ENCODE results near the gene MAP7.
"Not testable (repeated sequence)": the region's sequence is repeated elsewhere in the genome, so short reads cannot be mapped to it uniquely, and the experiment has no call there.

Gene MAP7

DNA sequence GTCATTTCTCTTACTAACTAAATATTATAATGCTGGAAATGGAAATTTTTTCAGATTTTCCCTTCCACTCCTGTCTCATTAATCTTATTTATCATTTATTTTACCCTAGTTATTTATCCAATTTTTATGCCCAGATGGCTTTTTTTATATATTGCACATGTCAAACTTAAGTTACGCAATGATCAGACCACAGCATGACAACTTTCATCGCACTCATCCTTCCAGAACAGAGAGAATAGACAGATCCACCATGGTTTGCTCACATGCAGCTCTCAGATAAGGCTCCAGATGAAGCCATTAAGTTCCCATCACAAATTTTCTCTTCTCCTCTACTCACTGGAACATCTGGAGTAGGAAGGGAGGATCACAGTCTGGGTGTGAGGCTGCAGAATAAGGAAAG is 48.7 kb downstream of the MAP7 start:
- DNase-seq, result no peak

DNA sequence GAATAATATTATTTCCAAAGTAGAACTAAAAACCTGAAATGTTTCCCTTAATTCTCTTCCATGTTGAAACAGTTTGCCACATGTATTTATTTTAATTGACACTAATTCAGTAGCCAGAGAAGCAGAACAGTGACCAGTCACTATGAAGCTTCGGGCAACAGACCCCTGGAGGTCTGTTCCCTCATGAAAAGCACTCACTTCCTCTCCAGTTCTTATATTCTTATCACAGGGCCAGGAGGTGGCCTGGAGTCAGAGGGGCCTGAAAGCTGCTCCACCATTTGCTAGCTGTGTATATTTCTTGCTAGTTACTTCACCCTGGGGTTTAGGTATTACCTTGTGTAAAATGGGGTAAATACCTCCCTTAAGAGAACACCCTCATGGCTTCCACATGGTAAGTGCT is 49.1 kb downstream of the MAP7 start:
- no peak for DNase-seq

DNA sequence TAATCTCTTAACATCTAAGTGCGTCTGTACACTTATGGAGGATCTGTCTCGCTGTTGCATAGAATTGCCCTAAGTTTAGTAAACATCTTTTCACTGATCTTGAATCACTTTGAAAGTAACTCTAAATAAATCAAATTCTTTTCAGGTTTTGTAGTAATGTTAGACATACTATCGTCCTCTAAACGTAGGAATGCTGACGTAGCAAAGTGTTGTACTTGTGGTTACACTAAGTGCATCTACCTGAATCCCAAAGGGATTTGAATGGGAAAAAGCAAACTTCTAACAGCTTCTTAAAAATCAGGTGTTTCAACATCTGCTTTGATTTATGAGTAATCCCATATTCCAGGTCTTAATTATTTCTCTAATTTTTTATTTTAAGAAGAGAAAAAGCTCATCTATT is 49.8 kb downstream of the MAP7 start:
- no peak for DNase-seq

DNA sequence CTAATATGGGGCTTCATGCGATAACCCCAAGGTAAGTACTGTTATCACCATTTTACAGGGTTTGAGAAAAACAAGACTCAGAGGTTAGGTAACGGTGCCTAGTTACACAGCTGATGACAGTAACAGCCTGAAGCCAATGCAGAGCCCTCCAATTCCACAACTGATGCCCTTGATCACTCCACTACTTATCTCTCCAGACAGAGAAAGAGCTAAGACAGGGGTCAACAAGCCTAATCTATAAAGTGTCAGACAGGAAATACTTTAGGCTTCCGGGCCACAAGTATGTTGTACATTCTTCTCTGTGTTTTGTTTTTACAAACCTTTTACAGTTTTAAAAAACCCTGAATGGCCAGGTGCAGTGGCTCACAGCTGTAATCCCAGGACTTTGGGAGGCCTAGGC is 50.9 kb downstream of the MAP7 start:
- DNase-seq, result no peak

DNA sequence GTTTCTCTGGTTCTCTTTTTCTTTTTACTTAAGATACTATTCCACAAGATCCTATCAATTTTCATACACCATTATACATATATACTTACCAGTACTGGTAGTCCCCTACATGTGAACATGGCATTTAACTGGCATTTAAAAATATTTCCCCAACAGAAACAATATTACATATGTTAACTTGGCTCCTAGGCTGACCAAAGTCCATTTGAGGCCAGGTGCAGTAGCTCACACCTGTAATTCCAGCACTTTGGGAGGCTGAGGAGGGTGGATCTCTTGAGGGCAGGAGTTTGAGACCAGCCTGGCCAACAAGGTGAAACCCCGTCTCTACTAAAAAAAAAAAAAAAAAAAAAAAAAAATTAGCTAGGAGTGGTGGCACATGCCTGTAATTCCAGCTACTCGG is 53.8 kb downstream of the MAP7 start:
- not testable (repeated sequence) for DNase-seq

DNA sequence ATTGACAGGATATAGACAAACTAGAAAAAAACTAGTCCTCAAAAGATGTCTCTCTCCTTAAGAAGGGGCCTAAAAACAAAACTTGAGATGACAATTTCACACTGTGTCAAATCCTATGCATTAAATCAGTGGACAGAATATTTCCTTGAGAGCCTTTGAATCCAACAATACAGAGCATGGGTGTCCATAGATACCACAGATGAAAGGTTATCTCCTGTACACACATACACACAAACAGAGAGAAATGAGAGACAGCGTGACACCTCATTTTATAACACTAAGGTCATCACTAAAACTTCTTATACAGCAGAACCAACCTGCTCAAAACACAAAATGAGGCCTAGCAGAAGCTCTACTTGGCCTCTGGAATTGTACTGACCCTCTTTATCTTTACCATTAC is 55.5 kb downstream of the MAP7 start:
- DNase-seq, result no peak

DNA sequence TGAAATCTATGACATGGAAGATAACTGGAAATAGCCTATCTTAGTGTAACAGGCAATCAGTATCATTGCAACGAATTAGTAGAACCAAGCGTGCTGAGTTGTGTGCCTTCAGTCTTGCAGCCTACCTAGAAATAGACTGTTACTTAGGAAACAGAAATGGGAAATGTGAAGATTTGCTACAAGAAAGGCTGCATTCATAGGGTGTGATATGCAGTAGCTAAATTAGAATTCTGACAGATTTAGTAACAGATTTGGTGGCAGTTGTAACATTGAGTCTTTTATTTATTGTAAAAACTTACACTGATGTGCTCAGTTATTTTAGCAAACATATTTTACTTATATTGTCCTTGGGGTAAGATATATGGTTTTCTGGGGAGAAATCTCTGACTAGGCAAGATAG is 56.2 kb downstream of the MAP7 start:
- no peak for DNase-seq

DNA sequence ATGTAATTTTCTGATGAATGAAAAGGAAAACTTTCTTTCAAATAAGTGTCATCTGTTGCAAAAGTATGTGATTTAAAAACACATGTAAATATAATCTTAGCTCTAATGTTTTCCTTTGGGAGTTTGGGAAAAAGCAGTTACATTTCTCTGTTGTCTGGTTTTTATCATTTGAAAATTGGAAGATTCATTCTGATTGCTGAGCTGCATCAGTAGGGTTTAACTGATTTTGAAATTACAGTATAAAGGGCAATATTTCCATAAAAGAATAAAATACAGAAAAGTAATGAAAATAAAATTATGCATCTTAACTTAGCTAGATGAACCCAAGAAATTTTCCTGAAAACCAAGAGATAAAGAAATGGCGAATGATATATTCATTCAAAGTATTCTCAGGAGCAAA is 57.8 kb downstream of the MAP7 start:
- DNase-seq, result no peak

DNA sequence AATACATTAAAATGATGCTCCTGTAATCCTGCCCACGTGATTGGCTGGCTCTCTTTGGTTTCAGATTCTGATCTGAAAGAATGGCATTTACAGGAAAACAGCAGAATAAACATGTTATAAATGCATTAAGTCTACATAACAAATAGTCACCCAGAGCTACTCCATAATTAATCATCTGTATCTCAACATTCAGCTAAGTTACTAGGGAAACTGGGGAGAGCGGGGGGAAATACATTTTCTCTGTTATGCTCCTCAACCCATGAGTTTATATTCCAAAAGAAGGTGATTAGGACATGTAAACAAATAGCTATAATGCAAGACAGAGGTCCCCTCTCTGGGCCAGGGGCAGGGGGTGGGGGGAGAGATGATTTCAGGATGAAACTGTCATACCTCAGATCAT is 58.5 kb downstream of the MAP7 start:
- DNase-seq, result no peak

DNA sequence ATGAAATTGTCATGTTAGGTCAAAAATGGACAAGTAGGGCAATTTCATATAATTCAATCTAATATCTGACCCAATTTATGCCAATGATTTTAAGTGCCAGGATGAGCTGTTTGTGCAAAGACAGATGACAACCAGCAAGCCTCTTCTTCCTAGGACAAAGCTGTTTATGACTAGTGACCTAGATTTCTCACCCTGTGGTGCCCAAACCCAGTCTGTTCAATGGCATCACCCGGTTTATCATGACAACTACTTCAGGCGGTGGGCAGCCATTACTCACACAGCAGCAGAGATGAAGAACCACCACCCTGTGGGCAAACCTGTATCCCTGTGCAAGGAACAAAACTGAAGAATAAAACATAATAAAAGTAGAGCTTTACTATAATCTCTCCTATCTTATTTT is 59.0 kb downstream of the MAP7 start:
- DNase-seq, result no peak

DNA sequence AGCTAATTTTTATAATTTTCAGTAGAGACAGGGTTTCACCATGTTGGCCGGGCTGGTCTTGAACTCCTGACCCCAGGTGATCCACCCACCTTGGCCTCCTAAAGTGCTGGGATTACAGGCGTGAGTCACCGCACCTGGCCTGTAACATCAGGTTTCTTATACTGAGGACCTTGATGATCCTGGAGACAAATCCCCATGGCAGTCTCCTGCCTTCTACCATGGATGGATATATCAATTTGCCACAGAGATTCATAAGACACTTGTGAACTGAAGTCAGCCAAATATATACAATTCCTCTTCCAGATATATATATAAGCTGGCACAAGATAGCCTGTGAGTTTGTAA is 60.6 kb downstream of the MAP7 start:
- not testable (repeated sequence) for DNase-seq

DNA sequence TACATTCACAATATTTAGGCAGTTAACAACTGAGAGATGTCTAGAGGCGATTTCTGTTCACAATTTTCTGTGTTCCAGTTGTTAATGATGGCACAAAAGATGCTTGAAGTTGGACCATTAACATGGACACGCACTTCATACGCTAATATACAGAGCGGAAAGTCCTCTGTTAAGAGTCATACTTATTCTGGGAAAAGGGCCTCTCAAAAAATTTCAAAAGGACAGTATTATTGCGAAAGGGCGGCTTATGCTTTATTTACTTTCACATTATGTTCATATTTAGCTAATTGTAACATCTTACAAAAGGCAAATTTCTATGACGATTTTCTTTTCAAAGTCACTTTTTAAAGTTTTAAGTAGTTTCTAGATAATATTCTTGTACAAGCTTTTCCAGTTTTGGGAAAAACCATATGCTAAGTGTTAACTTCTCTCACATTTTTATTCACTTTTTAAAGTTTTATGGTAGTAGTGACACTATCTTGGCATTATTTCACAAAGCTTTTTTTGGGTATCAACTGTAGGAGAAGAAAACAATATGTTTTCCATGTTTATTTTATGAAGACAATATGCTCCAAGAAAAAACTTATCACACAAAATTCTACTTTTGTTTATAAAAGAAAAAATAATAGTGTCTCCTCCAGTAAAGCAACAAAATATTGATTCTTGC is 62.3 kb downstream of the MAP7 start:
- DNase-seq, result no peak

DNA sequence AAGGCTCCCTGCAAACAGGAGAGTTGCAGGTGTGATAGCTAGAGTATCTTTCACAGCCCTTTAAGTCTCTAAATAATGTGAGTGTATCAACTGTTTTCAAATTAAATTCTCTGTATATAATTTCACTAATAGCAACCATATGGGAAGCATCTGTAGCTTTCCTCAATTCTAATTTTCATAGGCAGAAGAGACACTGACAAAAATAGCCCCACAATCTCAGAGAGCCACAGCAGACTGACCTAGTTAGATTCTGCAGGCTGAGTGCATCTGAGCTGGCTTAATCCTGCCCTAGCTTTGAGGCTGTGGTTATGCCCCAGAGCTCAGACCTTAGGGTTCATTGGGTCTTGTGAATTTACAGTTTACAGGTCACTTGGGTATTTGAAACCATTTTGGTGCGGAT is 63.9 kb downstream of the MAP7 start:
- no peak for DNase-seq

DNA sequence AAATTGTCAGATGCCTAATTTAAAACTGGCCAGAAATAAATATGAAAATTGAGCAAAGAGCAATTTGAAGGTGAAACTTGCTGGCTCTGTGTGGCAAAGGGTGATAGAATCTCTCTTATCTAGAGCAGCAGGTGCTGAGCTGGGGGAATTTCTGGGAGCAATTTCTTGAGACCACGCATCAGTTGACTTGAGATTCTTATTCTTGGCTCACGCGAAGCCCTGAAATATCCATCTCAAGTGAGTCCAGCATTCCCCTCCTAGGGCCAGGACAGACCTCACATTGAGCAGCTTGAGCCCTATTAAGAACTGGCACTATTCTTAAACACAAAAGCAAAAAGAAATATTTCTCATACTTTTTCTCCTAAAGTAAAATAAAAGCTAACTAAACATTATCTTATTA is 66.3 kb downstream of the MAP7 start:
- DNase-seq, result no peak

DNA sequence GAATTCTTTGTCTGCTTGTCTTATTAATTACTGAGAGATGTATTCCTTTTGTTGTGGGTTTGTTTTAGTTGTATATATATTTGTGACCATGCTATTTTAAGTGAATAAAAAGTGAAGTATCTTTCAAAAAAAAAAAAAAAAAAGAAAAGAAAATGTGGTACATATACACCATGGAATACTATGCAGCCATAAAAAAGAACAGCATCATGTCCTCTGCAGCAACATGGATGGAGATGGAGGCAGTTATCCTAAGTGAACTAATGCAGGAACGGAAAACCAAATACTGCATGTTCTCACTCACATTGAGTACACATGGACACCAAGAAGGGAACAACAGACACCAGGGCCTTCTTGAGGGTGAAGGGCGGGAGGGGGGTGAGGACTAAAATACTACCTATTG is 67.2 kb downstream of the MAP7 start:
- DNase-seq, result not testable (repeated sequence)

DNA sequence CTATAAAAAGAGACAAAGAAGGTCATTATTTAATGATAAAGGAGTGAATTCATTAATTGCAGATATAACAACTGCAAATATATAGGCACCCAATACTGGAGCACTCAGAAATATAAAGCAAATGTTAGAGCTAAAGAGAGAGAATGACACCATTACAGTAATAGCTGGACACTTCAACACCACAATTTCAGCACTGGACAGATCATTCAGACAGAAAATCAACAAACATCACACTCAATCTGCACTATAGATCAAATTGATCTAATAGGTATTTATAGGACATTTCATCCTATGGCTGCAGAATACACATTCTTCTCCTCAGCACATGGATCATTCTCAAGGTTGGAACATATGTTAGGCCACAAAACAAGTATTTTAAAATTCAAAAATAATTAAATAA is 72.7 kb downstream of the MAP7 start:
- DNase-seq, result no peak

DNA sequence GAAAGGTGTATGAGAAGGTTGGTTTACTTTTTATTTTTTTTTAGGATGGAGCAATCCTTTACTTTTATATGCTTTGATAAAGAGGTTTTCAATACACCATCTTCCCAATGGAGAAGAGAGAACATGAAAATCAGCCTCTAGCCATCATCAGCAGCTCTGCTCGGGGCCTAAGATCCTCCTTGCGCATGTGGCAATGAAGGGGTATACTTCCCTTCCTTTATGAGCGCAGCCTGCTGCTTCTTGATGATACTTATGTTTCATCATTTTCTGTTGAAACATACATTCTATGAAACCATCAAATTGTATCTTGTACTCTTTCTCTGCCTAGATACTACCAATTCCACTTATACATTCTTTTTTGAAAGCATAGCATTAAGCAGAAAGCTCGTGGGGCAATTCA is 74.5 kb downstream of the MAP7 start:
- no peak for DNase-seq

DNA sequence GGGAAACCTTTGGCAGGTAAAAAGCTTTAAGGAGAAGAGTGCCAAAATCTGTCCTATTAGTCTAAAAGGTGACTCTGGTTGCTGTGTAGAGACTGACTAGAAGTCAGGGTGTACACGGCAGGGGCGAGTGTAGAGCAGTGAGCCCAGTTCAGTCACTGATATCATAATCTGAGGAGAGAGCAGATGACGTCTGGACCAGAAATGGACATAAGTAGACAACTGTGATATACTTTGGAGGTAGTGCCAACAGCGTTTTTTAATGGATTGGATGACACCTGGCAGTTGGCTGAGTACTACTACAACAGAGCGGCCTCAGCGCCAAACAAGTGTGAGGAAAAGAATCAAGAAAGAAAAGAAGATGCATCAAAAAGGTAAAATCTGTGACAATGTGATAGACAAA is 76.0 kb downstream of the MAP7 start:
- no peak for DNase-seq

DNA sequence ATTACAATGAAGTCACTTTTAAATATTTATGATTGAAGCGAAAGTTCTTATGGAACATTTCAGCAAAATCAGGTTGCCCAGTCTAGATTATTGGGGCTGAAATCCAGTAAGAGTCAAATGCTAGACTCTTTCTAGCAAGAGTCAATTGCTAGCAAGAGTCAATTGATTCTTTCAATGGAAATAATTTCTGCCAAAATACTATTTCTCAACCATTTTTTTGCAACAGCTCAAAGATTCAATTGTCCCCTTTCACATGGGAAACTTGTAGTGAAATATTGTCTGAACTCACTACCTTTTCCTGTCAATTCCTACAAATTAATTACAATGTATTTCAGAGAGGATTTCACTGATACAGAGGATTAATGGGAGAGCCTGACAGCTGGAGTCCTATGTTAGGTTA is 78.3 kb downstream of the MAP7 start:
- no peak for DNase-seq

DNA sequence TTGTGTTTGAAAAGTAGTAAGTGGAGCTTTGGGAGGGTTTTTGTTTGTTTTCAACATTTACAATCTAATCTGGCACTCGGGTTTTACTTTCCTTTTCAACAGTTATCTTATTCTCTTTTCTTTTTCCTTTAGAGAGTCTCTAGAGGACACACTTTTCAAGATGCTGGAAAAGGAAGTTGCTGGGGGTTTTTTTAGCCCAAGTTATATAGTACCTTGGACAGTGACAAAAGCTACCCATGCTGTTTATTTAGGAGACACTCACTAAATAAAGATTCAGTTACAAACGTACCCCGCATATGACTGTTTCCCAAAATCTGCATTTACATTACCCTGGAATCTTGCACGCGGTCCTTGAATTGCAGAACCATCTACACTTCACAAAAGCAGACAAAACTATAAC is 78.8 kb downstream of the MAP7 start:
- DNase-seq, result no peak

DNA sequence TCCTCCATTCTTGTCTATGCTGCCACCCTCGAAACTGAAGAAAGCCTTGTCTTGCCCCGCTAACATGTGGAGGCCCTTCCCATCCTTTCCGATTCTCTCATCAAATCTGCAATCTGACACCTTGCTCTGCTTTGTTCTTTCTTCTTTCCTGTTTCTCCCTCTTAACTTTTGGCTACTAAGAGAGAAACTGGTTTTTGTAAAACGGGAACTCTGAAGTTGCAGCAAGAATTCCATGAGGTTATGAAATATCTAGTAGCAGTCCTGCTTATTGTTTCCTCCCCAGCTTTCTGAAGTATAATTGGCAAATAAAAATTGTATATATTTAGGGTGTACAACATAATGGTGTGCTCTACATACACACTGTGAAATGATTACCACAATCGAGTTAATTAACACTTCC is 80.2 kb downstream of the MAP7 start:
- no peak for DNase-seq

DNA sequence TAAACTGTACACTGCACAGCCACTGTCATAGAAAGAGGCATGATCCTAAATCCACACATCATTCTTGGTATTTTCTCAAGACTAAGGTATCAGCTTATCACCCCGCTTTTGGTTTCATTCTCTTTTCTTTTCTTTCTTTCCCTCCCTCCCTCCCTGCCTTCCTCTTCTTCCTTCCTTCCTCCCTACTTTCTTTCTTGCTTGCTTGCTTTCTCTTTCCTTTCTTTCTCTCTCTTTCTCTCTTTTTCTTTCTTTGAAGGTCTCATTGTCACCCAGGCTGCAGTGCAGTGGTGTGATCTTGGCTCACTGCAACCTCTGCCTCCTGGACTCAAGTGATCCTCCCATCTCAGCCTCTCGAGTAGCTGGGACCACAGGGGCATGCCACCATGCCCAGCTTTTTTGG is 81.1 kb downstream of the MAP7 start:
- DNase-seq, result no peak

DNA sequence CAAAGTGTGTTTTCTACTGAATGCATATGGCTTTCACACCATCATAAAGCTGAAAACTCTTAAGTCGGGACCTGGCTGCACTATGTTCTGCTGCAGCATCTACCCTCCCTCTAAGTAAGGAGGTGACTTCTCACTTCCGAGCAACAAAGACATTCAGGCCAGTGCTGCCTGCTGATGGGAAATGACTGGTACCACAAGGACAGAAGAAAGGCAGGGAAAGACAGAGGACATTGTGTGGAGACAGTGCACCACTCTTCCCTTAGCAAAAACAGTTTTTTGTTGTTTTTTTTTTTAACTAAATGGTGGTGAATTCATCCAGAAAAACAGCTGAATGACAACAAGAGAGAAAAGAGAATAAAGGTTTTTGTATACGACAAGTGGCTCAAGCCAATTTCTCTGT is 81.5 kb downstream of the MAP7 start:
- DNase-seq, result no peak

DNA sequence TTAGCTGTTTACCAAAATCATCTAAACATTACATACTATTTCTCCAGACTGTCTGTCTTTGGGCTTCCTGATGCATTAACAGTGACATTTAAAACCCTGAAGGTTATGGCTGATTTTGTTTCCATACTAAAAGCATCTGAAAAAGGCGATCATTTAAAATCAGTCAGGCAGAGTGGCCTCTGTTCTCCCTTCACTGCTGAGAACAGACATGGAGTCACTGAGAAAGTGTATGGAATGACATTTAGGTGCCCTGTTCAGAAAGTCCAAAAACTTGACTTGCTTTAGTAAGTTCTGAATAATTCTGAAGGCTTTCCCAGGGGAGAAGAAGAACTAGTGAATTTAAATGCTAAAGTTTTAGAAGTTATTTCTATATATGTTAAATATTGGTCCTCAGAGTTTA is 83.0 kb downstream of the MAP7 start:
- no peak for DNase-seq

DNA sequence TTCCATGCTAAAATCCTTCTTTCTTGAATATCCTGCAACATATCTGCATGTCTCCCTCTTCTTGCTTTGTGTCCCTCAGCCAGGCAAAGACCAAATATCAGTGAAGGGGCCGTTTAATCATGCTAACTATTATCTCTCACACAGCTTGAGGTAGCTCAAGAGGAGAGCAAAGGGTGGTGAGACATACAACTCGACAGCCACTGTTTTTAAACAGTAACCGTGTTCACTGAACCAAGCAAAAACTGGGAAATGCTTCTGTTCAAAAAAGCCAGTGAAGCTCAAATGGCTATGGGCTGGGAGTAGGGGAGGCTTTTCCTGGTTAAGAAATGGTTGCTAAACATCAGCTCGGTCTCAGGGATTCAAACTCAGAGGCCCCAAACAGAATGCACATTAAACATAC is 83.4 kb downstream of the MAP7 start:
- DNase-seq, result no peak

DNA sequence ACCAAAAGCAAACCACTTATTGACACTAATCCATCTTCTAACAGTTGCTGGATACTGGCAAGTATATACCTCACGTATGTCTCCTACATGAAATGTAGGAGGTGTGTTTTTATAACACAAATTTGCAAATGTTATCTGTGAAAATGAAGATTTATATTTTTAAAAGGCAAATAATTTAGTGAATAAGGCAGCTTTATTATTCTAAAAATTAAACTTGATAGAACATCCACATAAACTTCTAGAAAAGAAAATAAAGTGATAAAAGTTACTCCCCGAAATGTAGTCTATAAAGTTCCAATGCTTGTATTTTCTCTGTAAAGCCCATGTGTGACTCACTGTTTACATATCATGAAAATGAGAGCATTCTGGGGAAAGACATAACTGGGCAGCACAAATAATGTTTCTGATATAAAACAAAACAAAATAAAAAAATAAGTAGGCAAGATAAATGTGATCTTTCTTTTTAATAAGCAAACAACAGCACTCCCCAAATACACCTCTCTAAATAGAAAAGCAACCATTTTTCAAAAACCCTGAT is 84.4 kb downstream of the MAP7 start:
- DNase-seq, result no peak

Data from stimulated activated CD4-positive, alpha-beta T cell treated with anti-CD3 and anti-CD28 coated beads, Interleukin-2, amount 100 ng/mL, for 48 hours (primary cell).